ENCODE data around the gene SPACA6. TPM values are rescaled to one million over a fixed set of nuclear protein-coding genes. Genes with fewer than 3 reads are reported as not detected.

Gene SPACA6
- total RNA-seq, 1 experiment from 2014 or later: 18.9 TPM

GRCh38 chr19:51691074-51691583 lies 2.0 kb upstream of the SPACA6 start:
- no peak overlapping the region for H4K91ac ChIP-seq (ENCODE audit: insufficient read length, low read depth, low read length)
- TF ChIP-seq, protein P1, sequence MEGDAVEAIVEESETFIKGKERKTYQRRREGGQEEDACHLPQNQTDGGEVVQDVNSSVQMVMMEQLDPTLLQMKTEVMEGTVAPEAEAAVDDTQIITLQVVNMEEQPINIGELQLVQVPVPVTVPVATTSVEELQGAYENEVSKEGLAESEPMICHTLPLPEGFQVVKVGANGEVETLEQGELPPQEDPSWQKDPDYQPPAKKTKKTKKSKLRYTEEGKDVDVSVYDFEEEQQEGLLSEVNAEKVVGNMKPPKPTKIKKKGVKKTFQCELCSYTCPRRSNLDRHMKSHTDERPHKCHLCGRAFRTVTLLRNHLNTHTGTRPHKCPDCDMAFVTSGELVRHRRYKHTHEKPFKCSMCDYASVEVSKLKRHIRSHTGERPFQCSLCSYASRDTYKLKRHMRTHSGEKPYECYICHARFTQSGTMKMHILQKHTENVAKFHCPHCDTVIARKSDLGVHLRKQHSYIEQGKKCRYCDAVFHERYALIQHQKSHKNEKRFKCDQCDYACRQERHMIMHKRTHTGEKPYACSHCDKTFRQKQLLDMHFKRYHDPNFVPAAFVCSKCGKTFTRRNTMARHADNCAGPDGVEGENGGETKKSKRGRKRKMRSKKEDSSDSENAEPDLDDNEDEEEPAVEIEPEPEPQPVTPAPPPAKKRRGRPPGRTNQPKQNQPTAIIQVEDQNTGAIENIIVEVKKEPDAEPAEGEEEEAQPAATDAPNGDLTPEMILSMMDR (conservative IDR thresholded peaks at IDR 0.05): no peak
- H3K4ac ChIP-seq (ENCODE audit: low read depth, low read length): no peak overlapping the region
- no peaks in the 10 kb centered on the region for H3K4me1 ChIP-seq (ENCODE audit: insufficient read depth, low read length)
- peak overlapping the region; percentile 32 for H3K18ac ChIP-seq (ENCODE audit: insufficient read length, low read depth, low read length)
- H3K9ac ChIP-seq (ENCODE audit: extremely low read depth, insufficient read length, low read length): no peak overlapping the region
- Mint-ChIP-seq H3K4me3 (peak overlapping the region; percentile 83 to 87), H3K27me3 (ENCODE audit: low read depth) (no peaks in the 10 kb centered on the region), H3K9me3 (peaks cover 2 to 3% of the 10 kb centered on the region in 2 experiments; a peak in 2 of 5 replicates), H3K4me1 (peaks cover 36 to 37% of the 10 kb centered on the region in 2 experiments), H3K36me3 (ENCODE audit: insufficient read depth in 1 of 3, low read depth in 3 of 3) (peaks cover 4 to 32% (median 20%) of the 10 kb centered on the region in 3 experiments; a peak in 6 of 7 replicates), H3K27ac (peak overlapping the region; percentile 13 to 94 (median 55); a peak in 5 of 7 replicates)
- H3K27ac ChIP-seq (ENCODE audit: insufficient read length, low read depth, low read length): no peak overlapping the region
- no peaks in the 10 kb centered on the region for H3K27me3 ChIP-seq (ENCODE audit: insufficient read depth, low read length)
- no CpG with 5 or more reads among the region's 9 CpGs for WGBS (ENCODE audit: extremely low coverage, insufficient read length, low lambda C conversion rate)
- no peak overlapping the region for H3K23ac ChIP-seq (ENCODE audit: insufficient read length, low read depth, low read length)
- H2BK12ac ChIP-seq (ENCODE audit: insufficient read length, low read depth, low read length): no peak overlapping the region
- peak overlapping the region; percentile 85 for H3K4me2 ChIP-seq (ENCODE audit: insufficient read depth, insufficient read length, low read length)
- H3K14ac ChIP-seq (ENCODE audit: insufficient read depth, low read length): no peak overlapping the region
- no peak overlapping the region for H2AK5ac ChIP-seq (ENCODE audit: insufficient read length, low read length)
- H4K5ac ChIP-seq (ENCODE audit: insufficient read length, low read depth, low read length): no peak overlapping the region
- H2AFZ ChIP-seq (ENCODE audit: low read length): no peak overlapping the region
- H3K56ac ChIP-seq (ENCODE audit: insufficient read length, low read depth, low read length): no peak overlapping the region
- H2BK20ac ChIP-seq (ENCODE audit: low read depth, low read length, poor library complexity, severe bottlenecking): no peak overlapping the region
- H2BK5ac ChIP-seq (ENCODE audit: insufficient read length, low read length): no peak overlapping the region
- H4K8ac ChIP-seq (replicated peaks; ENCODE audit: insufficient read length, low read depth, low read length): no peak overlapping the region
- DNase-seq: no peak
- H3K23me2 ChIP-seq (ENCODE audit: insufficient read length, low read depth, low read length, poor library complexity, severe bottlenecking): peaks cover 29% of the 10 kb centered on the region
- no peaks in the 10 kb centered on the region for H3K9me3 ChIP-seq (ENCODE audit: control insufficient read depth, low read depth, low read length)
- H3K79me1 ChIP-seq (ENCODE audit: insufficient read depth, low read depth, low read length, poor library complexity, severe bottlenecking): no peaks in the 10 kb centered on the region
- H4K20me1 ChIP-seq (ENCODE audit: control insufficient read depth, insufficient read depth, insufficient read length): no peaks in the 10 kb centered on the region
- no peak overlapping the region for H3T11ph ChIP-seq (ENCODE audit: low read length)
- H3K79me2 ChIP-seq (ENCODE audit: insufficient read depth, low read length): no peaks in the 10 kb centered on the region; the same call in 1 of the 2 replicates
- H2BK15ac ChIP-seq (ENCODE audit: low read depth, low read length): no peak overlapping the region
- no peak overlapping the region for H2BK120ac ChIP-seq (ENCODE audit: low read depth, low read length, poor library complexity, severe bottlenecking)
